ENCODE data around the gene PRCC.

The PRCC gene

GRCh38 chr1:156845055-156845952 is 78.0 kb downstream of the PRCC start:
- no peak overlapping the region for H3K4me3 ChIP-seq (ENCODE audit: low read length)
- no peak for DNase-seq (ENCODE audit: low read depth)
- no peak for TF ChIP-seq CTCF (conservative IDR thresholded peaks at IDR 0.05; ENCODE audit: low read length)

GRCh38 chr1:156845953-156846545 is 78.7 kb downstream of the PRCC start:
- no peak for DNase-seq (ENCODE audit: low read depth)
- no peak overlapping the region for H3K4me3 ChIP-seq (ENCODE audit: low read length)
- TF ChIP-seq CTCF (conservative IDR thresholded peaks at IDR 0.05; ENCODE audit: low read length), result no peak

GRCh38 chr1:156846643-156847042 is 79.3 kb downstream of the PRCC start:
- DNase-seq (ENCODE audit: low read depth), result no peak
- no peak for TF ChIP-seq CTCF (conservative IDR thresholded peaks at IDR 0.05; ENCODE audit: low read length)
- H3K4me3 ChIP-seq (ENCODE audit: low read length), result no peak overlapping the region

GRCh38 chr1:156847591-156848460 is 80.5 kb downstream of the PRCC start:
- no peak overlapping the region for H3K4me3 ChIP-seq (ENCODE audit: low read length)
- TF ChIP-seq CTCF (conservative IDR thresholded peaks at IDR 0.05; ENCODE audit: low read length), result no peak
- DNase-seq (ENCODE audit: low read depth), result no peak

- no peak overlapping the region for H3K4me3 ChIP-seq (ENCODE audit: low read length)
- no peak for DNase-seq (ENCODE audit: low read depth)
- no peak for TF ChIP-seq CTCF (conservative IDR thresholded peaks at IDR 0.05; ENCODE audit: low read length)
Measured at GRCh38 chr1:156848461-156849150, 81.3 kb downstream of the PRCC start.

GRCh38 chr1:156849151-156849496 is 81.8 kb downstream of the PRCC start:
- H3K4me3 ChIP-seq (ENCODE audit: low read length), result no peak overlapping the region
- TF ChIP-seq CTCF (conservative IDR thresholded peaks at IDR 0.05; ENCODE audit: low read length), result no peak
- no peak for DNase-seq (ENCODE audit: low read depth)
